Gastrocnemius medialis (tissue), 4 donors: ENCODE results near the gene SLC38A4.

Experiments used
- CTCF ChIP-seq, 5 experiments: fragments of 450-650 bp in 3 of 5; fragments of 200-600 bp in 2 of 5; sonication (generic) in 2 of 5; IDR thresholded peaks in 4 of 5; conservative IDR thresholded peaks in 1 of 5; 1 replicate in 4 of 5; 2 replicates in 1 of 5; pipeline ENCODE4 v1.5.1; 2016 to 2019; ENCODE audit warnings: antibody characterized with exemption in 5 of 5, mild to moderate bottlenecking in 3 of 5, moderate library complexity in 3 of 5
- POLR2A ChIP-seq, 2 donors: fragments of 450-650 bp; IDR thresholded peaks; one replicate each; pipeline ENCODE4 v1.6.1; 2017; ENCODE audit warnings: antibody characterized with exemption in 2 of 2, mild to moderate bottlenecking in 2 of 2, moderate library complexity in 2 of 2

GRCh38 chr12:46857486-46857885 lies 31.7 kb upstream of the SLC38A4 start:
- TF ChIP-seq CTCF (IDR thresholded peaks at IDR 0.05 in 4 of 5, conservative IDR thresholded peaks at IDR 0.05 in 1 of 5) = no peak
- no peak for TF ChIP-seq POLR2A (IDR thresholded peaks at IDR 0.05)
